ENCODE data around the gene CCBE1.

CCBE1 gene

GRCh38 chr18:59381949-59382348, 315.3 kb downstream of the CCBE1 start:
- no peak for DNase-seq

Measured in T1000 (cell line).